PC-9 (cell line): ENCODE results near the gene MED9.

Experiments used
- EZH2 ChIP-seq: fragments of 200-600 bp; sonication (generic); IDR thresholded peaks from 2 replicates; pipeline ENCODE4 v1.8.0; 2017; ENCODE audit warnings: antibody characterized with exemption, low read depth
- TF ChIP-seq, protein P1 (sequence below): fragments of 200-600 bp; sonication (generic); conservative IDR thresholded peaks from 2 replicates; pipeline ENCODE4 v1.6.1; 2017; ENCODE audit warnings: mixed run types, antibody characterized with exemption, mild to moderate bottlenecking, moderate library complexity

GRCh38 chr17:17539591-17539990 lies 62.8 kb downstream of the MED9 start:
- no peak for TF ChIP-seq EZH2
- TF ChIP-seq, protein P1, sequence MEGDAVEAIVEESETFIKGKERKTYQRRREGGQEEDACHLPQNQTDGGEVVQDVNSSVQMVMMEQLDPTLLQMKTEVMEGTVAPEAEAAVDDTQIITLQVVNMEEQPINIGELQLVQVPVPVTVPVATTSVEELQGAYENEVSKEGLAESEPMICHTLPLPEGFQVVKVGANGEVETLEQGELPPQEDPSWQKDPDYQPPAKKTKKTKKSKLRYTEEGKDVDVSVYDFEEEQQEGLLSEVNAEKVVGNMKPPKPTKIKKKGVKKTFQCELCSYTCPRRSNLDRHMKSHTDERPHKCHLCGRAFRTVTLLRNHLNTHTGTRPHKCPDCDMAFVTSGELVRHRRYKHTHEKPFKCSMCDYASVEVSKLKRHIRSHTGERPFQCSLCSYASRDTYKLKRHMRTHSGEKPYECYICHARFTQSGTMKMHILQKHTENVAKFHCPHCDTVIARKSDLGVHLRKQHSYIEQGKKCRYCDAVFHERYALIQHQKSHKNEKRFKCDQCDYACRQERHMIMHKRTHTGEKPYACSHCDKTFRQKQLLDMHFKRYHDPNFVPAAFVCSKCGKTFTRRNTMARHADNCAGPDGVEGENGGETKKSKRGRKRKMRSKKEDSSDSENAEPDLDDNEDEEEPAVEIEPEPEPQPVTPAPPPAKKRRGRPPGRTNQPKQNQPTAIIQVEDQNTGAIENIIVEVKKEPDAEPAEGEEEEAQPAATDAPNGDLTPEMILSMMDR = no peak
